GM21723 (cell line): ENCODE measurements around the gene C6orf141.

Experiments
- ATAC-seq: cut with Tn5 transposase; IDR thresholded peaks from one replicate; pipeline ENCODE4 v1.9.1; 2021; ENCODE audit warnings: mild to moderate bottlenecking, moderate library complexity; ENCODE audit not compliant: unreplicated experiment

The C6orf141 gene

DNA sequence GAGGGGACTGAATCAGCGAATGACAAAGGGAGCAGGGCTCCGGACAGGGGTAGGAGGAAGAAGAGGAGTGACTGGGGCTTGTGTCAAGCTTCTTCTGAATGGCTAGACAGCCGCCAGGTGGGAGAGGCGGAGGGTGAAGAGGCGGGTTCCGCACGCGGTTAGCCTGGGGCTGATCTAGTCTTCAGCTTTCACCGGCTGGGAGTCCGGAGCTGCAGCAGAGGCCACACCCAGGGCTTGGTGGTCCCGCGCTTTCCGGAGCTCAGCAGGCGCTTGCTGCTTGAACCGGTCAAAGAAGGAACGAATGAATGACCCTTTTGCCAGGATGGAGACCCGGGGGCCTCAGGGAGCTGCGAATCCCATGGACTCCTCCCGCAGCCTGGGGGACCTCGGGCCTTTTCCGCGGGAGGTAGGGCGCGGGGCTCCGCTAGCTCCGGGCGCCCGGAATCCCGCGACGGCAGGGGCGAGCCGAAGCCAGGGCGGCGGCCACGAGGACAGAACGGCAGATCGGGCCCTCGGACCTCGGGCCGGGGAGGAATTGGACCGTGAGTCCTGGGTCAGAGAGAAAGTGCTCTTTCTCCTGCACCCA lies at the start of gene C6orf141:
TSS of gene C6orf141 (plus strand) at position 177 of the 586 bp plus-strand sequence. CDS start at position 302, 125 bp downstream.
- ATAC-seq: peak; percentile 78

DNA sequence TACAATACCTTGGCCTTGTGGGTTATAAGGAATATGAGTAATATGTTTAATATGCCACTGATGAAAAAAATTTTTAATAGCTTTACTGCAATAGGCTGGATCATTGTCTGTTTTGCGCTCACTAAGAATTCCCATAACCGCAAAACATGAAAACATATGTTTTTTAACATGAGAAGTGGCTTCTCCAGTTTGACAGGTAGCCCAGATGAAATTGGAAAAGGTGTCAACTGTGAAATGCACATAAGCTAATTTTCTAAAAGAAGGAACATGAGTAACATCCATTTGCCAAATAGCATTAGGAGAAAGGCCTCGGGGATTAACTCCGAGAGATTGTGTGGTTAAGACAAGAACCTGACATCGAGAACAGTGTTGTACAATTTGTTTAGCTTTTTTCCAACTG lies 45.8 kb upstream of the C6orf141 start:
- ATAC-seq: no peak

DNA sequence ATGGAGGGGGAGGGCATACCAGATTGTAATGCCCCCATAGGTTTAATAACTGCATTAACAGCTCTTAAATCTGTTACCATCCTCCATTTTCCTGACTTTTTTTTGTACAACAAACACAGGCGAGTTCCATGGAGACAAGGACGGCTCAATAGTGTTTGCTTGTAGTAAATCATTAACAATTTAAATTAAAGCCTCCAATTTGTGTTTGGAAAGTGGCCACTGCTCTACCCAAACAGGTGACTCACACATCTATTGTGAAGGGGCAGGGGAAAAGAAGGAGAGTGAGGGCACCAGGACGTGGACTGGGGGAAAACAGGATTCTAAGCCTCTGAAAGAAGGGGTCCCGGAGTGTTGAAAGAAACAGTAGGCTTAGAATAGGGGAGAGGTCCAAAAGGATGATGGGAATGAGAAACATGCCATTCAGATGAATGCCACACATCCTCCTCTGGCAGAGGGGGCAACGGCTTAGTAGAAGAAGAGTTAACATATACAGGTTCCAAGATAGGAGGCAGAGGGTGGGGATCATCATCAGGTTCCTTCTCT lies 43.8 kb upstream of the C6orf141 start:
- no peak for ATAC-seq

DNA sequence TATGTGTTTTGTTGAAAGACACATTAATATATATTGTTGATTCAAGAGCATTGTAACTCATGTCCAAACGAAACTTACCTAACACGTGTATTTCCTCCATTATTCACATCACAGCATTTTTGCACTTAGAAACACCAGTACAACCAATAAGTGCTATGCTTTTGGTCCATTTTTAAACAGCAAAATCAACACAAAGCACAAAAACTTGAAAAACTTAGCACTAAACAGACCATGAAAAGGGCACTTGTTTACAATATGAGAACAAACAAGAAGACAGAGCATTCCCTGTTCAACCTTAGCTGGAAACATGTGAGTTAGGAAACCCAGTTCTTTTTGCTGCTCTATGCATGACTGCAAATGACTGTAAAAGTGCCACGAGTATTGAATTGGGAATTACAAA lies 41.1 kb upstream of the C6orf141 start:
- no peak for ATAC-seq

DNA sequence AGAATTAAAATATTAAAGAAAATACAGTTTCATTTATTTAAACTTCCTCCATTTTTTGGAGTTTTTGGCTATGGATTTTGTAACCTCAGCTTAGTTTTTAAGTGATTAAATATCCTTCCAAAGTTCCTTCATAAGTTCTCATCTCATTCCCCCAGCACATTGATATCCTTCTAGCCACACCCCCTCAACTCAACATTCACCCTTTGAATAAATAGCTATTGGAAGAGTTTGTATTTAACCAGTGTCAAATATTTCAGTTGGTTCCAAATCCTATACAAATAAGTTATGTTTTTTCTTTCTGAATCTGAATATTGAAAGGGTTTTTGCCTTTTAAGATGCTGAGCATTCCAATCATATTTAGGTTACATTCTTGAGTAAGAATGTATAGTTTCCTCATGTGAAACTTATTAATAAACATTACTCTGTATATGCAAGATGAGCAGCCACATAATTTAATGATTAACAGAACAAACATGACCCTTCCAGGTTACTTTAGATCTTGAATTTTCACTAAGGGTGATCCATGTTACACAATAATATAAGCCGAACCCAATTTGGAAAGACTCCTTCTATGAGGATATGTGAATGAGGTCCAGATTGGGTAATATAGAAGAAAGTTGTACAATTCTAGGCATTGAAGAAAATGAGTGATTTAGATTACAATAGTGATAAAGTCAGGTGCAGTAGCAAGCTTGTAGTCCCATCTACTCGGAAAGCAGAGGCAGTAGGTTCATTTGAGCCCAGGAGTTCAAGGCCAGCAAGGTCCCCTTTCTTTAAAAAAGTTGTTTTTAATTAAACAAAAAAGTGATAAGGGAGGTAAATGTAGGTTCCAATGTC lies 37.1 kb upstream of the C6orf141 start:
- ATAC-seq: no peak

DNA sequence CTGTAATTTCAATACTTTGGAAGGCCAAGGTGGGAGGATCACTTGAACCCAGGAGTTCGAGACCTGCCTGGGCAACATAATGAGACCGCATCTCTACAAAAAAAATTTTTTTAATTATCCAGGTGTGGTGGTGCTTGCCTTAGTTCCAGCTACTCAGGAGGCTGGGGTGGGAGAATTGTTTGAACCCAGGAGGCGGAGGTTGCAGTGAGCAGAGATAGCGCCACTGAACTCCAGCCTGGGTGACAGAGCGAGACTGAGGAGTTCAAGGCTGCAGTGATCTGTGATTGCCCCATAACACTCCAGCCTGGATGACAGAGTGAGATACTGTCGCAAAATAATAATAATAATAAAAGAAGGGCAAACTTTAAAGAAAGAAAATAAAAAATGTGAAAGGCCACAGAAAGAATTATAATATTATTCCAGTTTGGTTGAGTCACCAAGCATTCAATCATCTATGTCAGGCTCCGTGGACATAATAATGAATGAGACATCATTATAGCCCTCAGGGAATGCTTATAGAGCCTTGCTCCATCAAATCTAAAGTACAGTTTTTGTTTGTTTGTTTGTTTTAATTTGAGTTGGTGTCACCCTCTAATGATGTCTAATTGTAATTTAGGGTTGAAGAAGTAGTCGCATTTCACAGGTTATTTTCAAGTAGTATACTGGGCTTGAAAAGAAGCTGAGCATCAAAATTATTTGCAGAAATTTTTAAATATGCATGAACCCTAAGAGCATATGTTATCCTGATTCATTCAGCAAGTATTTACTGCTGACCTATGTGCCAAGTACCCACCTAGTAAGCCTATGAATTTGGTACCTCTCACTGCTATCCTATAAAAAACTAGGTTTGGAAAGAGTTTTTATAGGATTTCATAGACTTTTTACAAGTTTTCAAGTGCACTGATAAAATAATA lies 35.6 kb upstream of the C6orf141 start:
- ATAC-seq: no peak

DNA sequence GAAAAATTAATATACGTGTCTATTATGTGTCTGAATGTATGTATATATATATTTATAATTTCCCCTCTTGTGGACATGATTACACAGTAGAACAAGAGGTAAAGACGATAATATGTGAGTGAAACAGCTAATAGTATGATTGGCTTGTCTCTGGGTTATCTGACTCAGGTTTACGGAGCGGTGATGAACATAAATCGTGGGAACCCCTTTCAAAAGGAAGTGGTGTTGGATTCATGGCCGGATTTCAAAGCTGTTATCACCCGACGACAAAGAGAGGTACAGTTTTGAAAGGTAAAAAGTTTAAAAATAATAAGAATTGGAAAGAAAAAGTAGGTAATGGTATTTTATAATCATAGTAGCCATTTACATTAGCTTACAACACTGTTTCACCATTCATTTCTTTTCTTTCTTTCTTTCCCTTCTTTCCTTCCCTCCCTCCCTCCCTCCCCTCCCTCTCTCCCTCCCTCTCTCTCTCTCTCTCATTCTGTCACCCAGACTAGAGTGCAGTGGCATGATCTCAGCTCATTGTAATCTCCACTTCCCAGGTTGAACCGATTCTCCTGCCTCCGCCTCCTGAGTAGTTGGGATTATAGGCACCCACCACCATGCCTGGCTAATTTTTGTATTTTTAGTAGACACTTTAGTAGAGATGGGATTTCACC lies 34.9 kb upstream of the C6orf141 start:
- no peak for ATAC-seq

DNA sequence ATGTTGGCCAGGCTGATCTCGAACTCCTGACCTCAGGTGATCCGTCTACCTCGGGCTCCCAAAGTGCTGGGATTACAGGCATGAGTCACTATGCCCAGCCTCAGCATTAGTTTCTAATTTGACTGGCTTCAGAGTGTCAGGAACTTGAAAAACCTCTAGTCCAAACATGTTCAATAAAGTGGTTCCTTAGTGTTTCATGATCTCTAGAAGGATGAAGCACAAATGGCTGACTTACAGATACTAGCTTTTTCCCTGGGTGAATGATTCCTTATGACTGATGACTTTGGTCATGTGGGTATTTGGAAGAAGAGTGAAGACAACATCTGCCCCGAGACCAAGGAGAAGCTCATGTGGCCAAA lies 34.3 kb upstream of the C6orf141 start:
- ATAC-seq: no peak

DNA sequence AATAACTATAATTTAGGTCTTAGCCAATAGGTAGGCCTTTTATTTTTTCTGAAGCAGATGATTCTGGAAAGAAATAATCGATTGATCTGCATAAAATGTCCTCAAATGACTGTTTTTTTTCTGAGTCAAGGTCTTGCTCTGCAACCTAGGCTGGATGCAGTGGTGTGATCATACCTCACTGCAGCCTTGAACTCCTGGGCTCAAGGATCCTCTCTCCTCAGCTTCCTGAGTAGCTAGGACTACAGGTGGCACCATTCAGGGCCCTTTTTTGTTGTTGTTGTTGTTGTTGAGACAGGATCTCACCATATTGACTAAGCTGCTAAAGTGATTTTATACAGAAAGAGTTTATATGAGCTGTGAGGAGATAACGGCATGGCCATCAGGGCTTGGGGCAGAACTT lies 32.5 kb upstream of the C6orf141 start:
- ATAC-seq: no peak

DNA sequence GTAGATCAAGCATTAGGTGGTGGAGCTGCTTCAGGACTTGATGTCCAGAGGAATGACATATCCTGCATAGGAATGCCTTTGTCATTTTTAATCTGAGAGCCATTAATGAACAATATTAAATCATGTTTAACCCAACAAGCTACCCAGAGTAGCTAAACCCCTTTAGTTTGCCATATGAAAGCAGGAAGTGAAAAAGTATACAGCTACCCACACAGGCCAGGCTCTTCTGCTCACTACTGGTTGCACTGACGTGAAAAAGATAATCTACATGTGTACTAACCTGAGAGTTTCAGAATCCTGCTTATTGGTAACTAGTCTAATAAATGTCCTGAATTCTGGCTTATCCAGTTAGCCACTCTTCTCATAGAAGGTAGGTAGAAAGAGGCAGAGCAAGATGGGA lies 30.8 kb upstream of the C6orf141 start:
- peak; percentile 88 for ATAC-seq

DNA sequence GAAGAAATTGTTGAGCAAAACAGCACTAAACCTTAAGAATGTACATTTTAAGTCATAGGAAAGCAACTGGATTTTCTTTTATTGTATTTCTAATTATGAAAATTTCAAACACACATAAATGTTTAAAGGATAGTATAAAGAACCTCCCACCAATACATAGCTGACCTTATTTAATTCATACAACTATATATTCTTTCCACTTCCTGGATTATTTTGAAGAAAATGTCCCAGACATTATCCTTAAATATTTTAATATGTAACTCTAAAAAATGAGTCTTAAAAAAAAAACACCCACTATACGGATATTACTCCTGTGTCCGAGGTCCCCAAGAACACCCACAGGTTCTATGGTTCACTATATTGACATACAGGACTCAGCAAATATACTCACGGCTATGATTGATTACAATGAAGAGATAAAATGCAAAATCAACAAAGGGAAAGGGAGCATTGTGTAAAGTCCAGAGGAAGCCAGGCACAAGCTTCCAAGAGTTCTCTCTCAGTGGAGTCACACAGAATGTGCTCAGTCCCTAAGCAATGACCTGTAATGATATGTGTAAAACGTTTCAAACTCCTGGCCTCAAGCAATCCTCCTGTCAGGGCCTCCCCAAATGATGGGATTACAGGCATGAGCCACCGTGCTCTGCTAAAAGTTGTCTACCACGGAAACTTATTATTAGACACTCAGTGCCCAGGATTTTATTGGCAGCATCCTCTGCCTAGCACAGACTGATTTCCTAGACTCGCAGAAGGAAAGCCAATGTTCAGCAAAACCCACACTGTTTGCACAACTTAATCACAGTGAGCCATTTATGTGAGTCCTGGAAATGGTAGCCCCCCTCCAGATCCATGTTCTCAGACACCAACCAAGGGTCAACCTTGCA lies 27.5 kb upstream of the C6orf141 start:
- ATAC-seq: no peak

DNA sequence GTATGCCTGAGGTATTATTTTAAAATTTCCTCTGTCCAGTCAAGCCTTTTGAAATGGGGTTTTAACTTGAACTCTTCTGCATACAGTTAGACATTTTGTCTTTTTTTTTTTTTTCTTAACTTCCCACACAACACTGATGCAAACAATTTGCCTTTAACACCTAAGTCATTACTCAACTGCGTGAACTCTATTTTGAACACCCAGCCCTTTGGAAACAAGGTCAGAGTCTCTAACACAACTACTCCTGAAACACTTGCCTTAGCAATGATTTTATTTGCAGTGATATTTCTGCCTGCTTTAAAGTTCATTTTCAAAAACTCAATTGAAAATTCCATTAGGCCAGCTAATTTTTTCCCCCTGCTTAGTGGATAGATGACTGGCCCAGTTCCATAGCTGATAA lies 26.6 kb upstream of the C6orf141 start:
- no peak for ATAC-seq

DNA sequence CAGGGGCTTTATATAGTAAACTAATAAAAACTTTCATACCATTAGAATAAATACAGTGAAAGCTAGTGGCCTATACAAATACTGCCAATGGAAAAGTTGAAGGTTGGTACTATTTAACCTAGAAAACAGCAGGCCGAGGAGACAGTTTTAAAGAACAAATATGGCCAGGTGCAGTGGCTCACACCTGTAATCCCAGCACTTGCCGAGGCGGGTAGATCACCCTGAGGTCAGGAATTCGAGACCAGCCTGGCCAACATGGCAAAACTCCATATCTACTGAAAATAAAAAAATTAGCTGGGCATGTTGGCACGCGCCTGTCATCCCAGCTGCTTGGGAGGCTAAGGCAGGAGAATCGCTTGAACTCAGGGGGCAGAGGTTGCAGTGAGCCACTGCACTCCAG lies 25.9 kb upstream of the C6orf141 start:
- ATAC-seq: no peak

DNA sequence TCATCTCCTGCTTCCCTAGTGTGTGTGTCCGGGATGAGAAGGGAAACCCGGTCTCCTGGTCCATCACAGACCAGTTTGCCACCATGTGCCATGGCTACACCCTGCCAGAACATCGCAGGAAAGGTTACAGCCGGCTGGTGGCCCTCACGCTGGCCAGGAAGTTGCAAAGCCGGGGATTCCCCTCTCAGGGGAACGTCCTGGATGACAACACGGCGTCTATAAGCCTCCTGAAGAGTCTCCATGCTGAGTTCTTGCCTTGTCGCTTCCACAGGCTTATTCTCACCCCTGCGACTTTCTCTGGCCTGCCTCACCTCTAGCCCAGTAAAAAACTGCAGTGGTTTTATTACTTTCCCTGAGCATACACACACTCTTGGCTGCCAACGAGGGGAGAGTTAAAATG lies 23.9 kb upstream of the C6orf141 start:
- ATAC-seq: no peak

DNA sequence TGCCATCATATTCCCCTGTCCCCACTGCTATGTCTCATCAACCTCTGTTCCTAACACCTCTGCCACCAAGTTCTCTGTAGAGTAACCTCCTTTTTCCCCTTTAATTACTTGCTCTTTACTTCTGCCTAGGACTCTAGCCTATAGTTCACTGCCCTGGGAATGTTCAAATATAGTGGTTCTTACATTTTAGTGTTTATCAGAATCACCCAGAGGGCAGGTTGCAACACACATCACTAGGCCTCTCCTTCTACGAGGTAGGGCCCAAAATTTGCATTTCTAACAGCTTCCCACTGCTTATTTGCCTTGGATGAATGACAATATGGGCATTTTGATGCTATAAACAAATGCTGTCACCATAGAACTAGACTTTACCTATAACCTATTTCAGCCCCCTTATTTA lies 23.1 kb upstream of the C6orf141 start:
- no peak for ATAC-seq

DNA sequence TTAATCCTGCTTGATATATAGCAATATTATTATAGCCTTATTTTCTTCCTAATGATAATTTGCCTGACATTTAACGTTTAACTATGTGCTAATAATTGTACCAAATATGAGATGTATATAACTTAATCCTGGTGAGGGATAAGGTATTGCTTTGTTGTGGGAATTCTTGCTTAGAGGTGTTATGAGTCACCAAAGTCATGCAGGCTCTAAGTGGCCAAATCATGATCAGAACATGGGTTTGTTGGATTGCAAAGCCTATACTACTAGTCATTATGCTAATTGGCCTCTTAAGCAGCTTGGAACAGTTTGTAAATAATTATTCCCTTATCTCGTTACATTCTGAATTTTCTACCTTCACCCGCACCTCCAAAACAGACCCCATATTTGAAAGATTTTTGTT lies 21.9 kb upstream of the C6orf141 start:
- ATAC-seq: no peak

DNA sequence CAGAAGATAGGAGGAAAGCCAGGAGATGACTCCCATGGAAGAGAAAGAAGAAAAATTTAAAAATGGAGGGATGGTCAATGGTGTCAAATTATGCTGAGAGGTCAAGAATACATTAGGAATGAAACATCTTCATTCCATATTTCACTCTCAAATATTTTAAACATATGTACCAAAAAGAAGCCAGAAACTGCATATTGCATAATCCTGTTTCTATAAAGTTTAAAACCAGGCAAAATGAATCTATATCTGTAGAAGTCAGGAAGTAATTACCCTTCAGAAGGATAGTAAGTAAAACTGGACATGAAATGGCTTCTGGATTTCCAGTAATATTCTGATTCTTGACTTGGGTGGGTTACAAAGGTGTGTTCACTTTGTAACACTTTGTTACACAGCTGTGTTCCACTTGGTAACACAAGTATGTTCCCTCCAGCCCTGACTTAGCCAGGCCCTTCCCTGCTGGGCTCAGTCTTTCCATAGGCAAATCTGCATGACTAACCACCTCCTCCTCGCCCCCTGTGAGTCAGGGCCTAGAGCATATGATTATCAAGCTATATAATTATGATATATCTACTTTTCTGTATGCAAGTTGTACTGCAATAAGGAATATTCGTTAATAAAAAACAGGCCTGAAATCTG lies 20.2 kb upstream of the C6orf141 start:
- ATAC-seq: no peak

DNA sequence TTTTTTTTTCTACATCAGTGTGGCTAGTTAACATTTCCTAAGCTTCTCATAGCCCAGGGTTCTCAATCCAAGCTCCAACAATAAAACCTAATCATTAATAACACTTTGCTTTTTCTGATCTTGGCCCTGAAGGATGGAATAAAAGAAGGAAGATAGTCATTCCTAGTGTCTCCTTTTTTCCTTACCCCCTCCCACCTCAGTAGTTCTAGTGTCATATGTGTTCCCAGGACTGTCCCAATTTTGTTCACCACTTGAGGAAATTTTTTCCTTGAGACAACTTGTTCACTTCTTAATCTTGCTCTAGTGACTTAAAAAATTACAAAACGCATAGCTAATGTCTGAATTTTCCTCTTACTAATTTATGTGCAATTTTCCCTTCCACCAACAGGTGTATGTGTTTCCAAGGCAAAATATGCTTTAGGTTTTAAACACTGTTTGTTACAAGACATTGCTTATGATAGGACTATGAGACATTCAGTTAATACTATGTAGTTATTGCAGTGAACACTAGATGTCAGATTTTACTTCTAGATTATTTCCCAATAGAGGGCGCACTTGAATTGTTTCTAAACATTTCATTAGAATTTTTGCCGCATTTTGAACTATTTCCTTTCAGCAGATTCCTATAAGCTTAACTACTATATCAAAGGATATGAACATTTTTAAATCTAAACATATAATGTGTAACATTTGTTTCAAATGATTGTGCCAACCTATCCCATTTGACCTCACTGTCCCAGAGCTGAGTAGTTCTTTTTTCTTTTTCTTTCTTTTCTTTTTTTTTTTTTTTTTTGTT lies 18.5 kb upstream of the C6orf141 start:
- peak; percentile 94 for ATAC-seq

DNA sequence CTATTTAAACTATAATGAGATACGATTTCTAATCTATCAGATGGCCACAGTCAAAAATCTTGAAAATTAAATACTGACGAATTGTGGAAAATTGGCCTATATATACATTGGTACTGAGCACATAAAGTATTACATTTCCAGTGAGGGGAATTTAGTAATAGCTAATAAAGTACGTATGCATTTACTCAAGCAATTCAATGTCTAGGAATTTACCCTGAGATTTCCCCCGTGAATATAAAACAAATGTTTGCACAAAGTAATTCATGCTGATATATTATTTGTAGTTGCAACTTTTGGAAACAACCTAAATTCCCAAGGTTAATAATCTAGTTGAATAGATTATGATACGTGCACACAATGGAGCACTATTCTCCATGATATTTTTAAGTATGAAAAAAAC lies 14.7 kb upstream of the C6orf141 start:
- no peak for ATAC-seq
